Germinal center (tissue), 1 donor: ENCODE data around the gene C16orf87.

Source experiments
- DNase-seq: peaks from one replicate; pipeline ENCODE4 v3.0.0; 2012; ENCODE audit warnings: mixed read lengths, low spot score

Gene C16orf87

DNA sequence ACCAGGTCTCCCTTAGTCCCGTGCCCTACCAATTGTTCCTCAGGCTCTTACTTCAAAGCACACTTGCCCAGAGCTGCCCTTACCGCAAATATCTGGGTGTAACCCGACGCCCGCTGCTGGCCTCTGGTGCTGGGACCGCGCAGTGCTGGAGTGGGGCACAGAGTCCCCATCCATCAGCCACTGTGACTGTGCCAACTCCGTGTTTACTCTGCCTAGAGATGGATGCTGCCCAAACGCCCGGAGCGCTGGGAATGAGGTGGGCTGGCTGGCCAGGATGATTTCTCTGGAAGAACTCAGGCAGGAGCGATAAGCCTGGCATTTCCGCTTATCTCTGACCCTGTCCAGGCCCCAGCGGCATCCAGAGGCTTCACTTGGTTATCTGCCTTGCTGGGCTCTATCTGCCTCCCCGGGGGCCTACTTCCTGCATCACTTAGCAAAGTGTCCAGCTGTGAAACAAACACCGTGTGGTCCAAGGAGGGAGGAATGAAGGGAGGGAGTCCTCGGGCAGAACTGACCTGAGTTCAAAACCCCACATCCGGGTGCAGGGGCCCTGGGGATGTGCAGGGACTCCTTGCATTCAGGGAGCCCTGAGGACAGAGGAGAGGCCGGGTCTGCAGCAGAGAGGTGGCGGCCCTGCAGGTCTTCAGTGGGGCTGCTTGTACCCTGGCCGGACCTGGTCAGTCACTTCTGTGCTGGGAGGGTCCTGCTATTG lies 73.5 kb downstream of the C16orf87 start:
- DNase-seq, result no peak

DNA sequence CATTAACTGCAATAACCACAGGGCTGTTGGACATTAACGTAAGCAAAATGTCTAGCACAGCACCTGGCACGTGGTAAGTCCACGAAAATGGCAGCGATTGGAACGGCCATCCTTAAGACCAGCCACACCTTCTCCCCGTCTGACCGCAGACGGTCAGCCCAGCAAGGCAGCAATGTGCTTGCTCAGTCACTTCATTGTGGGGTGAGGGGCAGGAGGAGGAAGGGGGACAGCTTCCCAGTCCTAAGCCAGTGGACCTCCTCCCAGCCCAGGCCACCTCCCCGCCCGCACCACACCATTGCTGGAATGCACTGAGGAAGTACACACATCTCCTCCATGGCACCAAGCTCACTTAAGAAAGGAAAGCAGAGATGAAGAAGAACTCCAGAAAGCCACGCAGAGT lies 74.2 kb downstream of the C16orf87 start:
- DNase-seq, result no peak

DNA sequence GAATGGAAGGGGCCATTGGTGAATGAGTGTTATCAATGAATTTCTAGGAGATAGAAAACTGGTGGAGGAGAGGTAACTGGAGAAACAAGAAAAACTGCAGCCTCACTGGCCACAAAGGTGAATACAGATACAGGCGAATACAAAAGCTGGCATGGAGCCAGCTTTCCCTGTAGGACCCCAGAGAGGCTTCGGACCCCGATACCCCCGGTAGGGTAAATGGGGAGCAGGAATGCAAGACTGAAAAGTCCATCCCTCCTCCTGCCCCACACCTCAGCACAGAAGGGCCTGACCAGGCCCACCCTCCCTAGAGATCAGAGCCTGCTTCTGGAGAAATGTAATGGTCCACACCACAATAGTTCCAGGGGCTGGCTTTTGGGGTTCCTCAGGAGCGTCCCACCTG lies 78.0 kb downstream of the C16orf87 start:
- DNase-seq, result no peak

DNA sequence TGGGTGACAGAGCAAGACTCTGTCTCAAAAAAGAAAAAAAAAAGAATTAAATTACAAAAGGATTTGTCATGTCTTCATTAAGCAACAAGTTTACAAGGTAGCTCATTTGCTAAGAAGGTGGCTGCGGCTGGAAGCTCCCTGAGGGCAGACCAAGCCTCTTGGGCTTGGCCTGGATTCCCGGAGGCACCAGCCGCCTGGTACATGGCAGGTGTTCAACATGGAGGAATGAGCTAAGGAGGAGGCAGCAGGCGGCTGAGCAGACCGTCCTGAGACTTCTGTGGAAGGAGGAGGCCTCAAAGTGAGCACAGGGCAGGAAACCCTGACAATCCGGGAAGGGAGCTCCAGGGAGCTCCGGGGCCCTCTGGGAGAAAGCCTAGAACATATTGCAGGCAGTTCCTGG lies 79.6 kb downstream of the C16orf87 start:
- no peak for DNase-seq

DNA sequence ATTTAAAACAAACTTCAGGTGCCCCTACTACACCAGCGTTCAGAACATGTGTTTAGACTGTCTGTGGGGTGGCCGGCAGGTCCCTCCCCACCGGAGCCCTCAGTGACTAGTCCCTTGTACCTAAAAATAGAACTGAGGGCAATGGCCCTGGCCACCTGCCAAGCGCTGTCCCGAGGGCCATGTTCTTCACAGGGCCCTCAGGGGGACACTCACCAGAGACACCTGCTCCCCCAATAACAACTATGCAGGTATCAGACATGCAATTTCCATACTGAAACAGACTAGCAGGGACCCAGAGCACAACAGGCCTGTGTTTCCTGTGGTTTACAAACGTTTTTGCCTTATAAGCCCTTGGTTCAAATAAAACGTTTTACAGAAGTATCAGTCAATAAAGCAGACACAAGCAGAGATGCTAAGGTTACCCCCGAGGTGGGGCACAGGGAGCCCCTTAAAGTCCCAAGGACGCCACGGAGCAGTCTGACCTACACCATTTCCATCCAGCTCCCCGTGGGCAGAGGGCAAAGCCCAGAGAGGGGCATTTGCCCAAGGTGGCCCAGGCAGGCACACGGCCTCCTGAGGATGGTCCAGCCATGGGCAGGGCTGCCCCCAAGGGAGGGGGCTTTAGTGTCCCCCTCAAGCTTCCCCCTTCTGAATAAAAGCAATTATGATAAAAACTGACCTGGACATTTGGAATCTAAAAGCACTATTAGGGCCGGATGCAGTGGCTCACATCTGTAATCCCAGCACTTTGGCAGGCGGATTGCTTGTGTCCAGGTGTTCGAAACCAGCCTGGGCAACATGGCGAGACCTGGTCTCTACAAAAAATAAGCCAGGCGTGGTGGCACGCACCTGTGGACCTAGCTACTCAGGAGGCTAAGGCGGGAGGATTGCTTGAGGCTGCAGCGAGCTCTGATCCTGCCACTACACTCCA lies 81.9 kb downstream of the C16orf87 start:
- DNase-seq, result no peak

DNA sequence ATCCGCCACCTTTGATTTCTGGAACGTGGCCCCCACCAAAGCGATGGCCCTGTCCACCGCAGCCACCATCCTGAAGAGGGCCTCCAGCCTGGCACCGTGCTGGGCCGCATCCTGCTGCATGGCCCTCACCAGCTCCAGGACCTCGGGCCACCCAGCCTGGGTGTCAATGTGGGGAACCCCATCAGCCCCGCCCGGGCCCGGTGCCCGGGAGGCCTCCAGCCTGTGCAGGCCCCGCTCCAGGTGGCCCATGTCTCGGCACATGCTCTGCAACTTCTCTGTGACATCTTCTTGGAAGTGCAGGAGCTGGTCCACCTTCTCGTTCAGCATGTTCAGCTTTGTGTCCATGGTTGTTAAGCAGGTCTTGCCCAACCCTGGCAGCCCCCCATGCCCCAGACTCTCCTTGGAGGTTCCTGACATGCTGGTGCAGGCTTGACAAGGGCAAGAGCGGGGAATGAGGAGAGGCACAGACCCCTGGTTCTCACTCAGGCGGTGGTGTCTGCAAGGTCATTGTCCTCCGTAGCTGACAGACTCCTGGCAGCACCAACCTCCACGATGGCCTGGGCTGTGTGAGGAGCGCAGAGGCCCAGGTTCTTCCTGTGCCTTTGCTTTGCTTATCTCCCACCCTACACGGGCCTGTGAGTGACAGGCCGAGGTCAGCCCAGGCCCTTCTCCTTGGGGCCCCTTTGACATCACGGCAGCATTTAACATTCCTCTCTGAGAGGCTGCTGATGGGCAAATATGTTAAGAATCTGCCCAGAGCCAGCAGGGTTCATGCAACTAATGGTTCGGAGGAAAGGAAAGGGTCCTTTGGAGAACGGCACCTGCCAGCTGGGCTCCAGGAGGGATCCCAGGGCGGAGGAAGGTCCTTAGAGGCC lies 83.0 kb downstream of the C16orf87 start, which contains the start of gene MYLK3:
Gene MYLK3 (minus strand): TSS at position 568 of the 875 bp plus-strand sequence. CDS start 151 bp downstream, at position 417.
- DNase-seq, result no peak

DNA sequence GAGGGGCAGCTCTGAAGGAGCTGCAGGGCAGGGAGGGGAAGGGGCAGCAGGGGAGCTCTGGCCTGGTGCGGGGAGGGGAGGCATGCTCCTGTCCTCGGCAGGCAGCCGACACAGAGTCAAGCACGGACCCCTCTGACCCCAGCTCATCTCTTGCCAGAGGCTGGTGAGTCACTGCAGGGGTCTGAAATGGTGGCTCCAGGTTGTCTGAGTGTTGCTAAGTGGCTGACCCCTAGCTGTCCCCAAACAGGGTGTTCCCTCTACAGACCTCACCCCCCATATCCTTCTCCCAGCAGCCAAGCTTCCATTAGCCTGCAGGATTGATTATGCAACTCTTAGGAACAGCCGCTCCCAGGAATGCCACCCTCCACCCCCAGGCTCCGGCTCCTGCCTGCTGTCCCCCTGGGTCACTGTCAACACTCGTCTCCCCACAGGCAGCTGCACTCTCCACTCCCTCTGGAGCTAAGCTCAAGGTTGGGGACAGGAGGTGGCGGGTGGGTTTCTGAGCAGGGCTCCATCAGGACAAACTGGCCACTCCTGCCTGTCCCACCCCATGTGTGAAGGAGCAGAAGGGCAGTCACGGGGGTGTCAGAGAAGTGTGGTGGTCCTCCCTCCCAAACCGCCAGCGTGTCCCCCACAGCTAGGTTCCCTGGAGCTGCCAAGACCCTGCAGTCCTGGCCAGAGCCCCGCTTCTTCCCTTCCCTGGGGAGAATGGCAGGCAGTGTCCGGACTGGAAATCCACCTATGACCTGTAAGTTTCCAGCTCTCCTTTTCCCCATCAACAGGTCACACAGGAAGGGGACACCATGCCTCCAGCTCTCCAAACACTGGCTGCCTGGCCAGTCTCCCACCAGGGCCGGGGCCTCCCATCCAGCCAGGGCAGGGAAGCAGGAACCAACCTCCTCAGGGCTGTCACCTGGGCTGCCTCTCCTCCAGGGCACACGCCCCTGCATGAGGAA lies 83.9 kb downstream of the C16orf87 start:
- no peak for DNase-seq
